ENCODE measurements around the gene TTLL6. TPM values are rescaled to one million over a fixed set of nuclear protein-coding genes. Genes with fewer than 3 reads are reported as not detected.

Gene TTLL6
- total RNA-seq, 1 experiment from 2014 or later: 2.4 TPM

DNA sequence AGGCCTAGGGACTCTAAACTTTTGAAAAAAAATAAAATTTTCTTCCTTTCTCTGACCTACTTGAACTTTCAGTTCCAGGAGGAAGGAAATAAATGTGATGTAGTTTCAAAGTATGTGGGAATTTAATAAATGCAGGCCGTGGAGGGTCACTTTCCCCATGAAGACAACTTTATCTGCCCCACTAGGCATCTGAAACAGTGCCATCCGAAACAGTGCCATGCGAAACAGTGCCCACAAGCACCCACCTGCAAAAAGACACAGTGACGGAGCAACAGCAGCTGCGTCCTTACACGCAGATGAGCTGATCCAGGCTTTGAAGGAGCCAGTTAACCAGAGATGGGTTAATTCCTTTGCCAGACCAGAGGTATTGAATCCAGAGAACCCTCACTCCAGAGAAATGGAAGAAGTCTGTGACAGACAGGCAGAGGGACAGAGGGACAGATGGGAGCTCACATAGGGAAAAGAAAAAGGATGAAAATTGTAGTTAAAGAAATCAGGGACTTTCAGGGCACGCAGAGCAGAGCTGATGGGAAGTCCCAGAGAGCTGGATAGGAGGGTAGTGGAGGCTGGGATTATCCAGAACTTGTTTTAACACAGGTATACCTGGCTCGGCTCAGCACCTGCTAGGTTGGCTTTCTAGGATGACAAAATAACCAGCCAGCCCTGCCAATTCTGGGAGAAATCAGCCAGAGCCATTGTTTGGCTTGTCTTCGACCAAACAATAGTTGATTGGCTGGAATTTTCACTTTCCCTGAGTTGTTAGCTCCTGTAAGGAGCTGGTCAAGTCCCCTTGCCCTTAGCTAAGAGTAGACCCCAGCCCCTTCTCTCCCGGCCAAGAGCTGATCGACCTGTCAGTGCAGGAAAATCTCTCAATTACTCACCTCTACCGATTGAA is 71.4 kb downstream of the TTLL6 start:
- H3K23ac ChIP-seq (ENCODE audit: insufficient read length, low read depth, low read length): no peak overlapping the region
- no peak overlapping the region for H3K18ac ChIP-seq (ENCODE audit: insufficient read length, low read depth, low read length)
- Mint-ChIP-seq H3K36me3 (ENCODE audit: insufficient read depth in 1 of 3, low read depth in 3 of 3) (no peaks in the 10 kb centered on the region), H3K4me1 (peaks cover 6 to 11% of the 10 kb centered on the region in 2 experiments; a peak in 3 of 4 replicates), H3K9me3 (peaks cover 0 to 5% of the 10 kb centered on the region in 2 experiments; a peak in 3 of 5 replicates), H3K27me3 (ENCODE audit: low read depth) (peaks cover 100% of the 10 kb centered on the region), H3K27ac (no peak overlapping the region), H3K4me3 (no peak overlapping the region; a peak in 1 of 5 replicates)
- H3K56ac ChIP-seq (ENCODE audit: insufficient read length, low read depth, low read length): no peak overlapping the region
- DNase-seq: no peak
- H2BK5ac ChIP-seq (ENCODE audit: insufficient read length, low read length): no peak overlapping the region
- H2AK5ac ChIP-seq (ENCODE audit: insufficient read length, low read length): no peak overlapping the region
- no peak overlapping the region for H2BK15ac ChIP-seq (ENCODE audit: low read depth, low read length)
- no peak overlapping the region for H4K91ac ChIP-seq (ENCODE audit: insufficient read length, low read depth, low read length)
- TF ChIP-seq, protein P1, sequence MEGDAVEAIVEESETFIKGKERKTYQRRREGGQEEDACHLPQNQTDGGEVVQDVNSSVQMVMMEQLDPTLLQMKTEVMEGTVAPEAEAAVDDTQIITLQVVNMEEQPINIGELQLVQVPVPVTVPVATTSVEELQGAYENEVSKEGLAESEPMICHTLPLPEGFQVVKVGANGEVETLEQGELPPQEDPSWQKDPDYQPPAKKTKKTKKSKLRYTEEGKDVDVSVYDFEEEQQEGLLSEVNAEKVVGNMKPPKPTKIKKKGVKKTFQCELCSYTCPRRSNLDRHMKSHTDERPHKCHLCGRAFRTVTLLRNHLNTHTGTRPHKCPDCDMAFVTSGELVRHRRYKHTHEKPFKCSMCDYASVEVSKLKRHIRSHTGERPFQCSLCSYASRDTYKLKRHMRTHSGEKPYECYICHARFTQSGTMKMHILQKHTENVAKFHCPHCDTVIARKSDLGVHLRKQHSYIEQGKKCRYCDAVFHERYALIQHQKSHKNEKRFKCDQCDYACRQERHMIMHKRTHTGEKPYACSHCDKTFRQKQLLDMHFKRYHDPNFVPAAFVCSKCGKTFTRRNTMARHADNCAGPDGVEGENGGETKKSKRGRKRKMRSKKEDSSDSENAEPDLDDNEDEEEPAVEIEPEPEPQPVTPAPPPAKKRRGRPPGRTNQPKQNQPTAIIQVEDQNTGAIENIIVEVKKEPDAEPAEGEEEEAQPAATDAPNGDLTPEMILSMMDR (conservative IDR thresholded peaks at IDR 0.05): no peak
- H2BK120ac ChIP-seq (ENCODE audit: low read depth, low read length, poor library complexity, severe bottlenecking): no peak overlapping the region
- no peaks in the 10 kb centered on the region for H3K79me1 ChIP-seq (ENCODE audit: insufficient read depth, low read depth, low read length, poor library complexity, severe bottlenecking)
- H3K14ac ChIP-seq (ENCODE audit: insufficient read depth, low read length): no peak overlapping the region
- no CpG with 5 or more reads among the region's 12 CpGs for WGBS (ENCODE audit: extremely low coverage, insufficient read length, low lambda C conversion rate)
- peaks cover 97% of the 10 kb centered on the region for H3K27me3 ChIP-seq (ENCODE audit: insufficient read depth, low read length)
- no peaks in the 10 kb centered on the region for H3K23me2 ChIP-seq (ENCODE audit: insufficient read length, low read depth, low read length, poor library complexity, severe bottlenecking)
- H2AFZ ChIP-seq (ENCODE audit: low read length): no peak overlapping the region
- no peak overlapping the region for H3K4ac ChIP-seq (ENCODE audit: low read depth, low read length)
- no peak overlapping the region for H4K5ac ChIP-seq (ENCODE audit: insufficient read length, low read depth, low read length)
- no peak overlapping the region for H2BK12ac ChIP-seq (ENCODE audit: insufficient read length, low read depth, low read length)
- H3K4me2 ChIP-seq (ENCODE audit: insufficient read depth, insufficient read length, low read length): no peak overlapping the region
- H3K9me3 ChIP-seq (ENCODE audit: control insufficient read depth, low read depth, low read length): no peaks in the 10 kb centered on the region
- H4K20me1 ChIP-seq (ENCODE audit: control insufficient read depth, insufficient read depth, insufficient read length): no peaks in the 10 kb centered on the region
- H3K27ac ChIP-seq (ENCODE audit: insufficient read length, low read depth, low read length): no peak overlapping the region
- no peaks in the 10 kb centered on the region for H3K4me1 ChIP-seq (ENCODE audit: insufficient read depth, low read length)
- H3K9ac ChIP-seq (ENCODE audit: extremely low read depth, insufficient read length, low read length): no peak overlapping the region
- H4K8ac ChIP-seq (replicated peaks; ENCODE audit: insufficient read length, low read depth, low read length): no peak overlapping the region
- H2BK20ac ChIP-seq (ENCODE audit: low read depth, low read length, poor library complexity, severe bottlenecking): no peak overlapping the region
- H3K79me2 ChIP-seq (ENCODE audit: insufficient read depth, low read length): no peaks in the 10 kb centered on the region
- no peak overlapping the region for H3T11ph ChIP-seq (ENCODE audit: low read length)

Measured in H9 (cell line).